ENCODE measurements around the gene AFF1. TPM values are rescaled to one million over a fixed set of nuclear protein-coding genes. Genes with fewer than 3 reads are reported as not detected.
"Not testable (repeated sequence)": the region's sequence is repeated elsewhere in the genome, so short reads cannot be mapped to it uniquely, and the experiment has no call there.

AFF1 gene
- total RNA-seq, 1 experiment from 2014 or later, result 52.8 TPM

GRCh38 chr4:87036713-87037112, 101.9 kb downstream of the AFF1 start:
- TF ChIP-seq EZH2 (IDR thresholded peaks at IDR 0.05; ENCODE audit: low read depth) (no peak), CTCF (conservative IDR thresholded peaks at IDR 0.05) (no peak)
- H3K9me3 ChIP-seq (ENCODE audit: insufficient read depth, low read depth), result no peaks in the 10 kb centered on the region
- POLR2A ChIA-PET (ENCODE audit: unreplicated experiment), result no interaction called here
- H3K4me2 ChIP-seq, result no peak overlapping the region
- H3K4me1 ChIP-seq (replicated peaks; ENCODE audit: insufficient read depth), result no peaks in the 10 kb centered on the region
- no peak overlapping the region for H2AFZ ChIP-seq
- intact Hi-C loops (cut with micrococcal nuclease; ENCODE audit: unreplicated experiment), result no loop called here
- H4K20me1 ChIP-seq (ENCODE audit: insufficient read depth), result no peaks in the 10 kb centered on the region
- no peak overlapping the region for H3K4me3 ChIP-seq
- no peaks in the 10 kb centered on the region for H3K27me3 ChIP-seq (ENCODE audit: insufficient read depth, low read depth)
- CTCF ChIA-PET, result no interaction called here
- no TSS peak for BruUV-seq (replicated peaks)
- H3F3A ChIP-seq (ENCODE audit: insufficient read depth, low read depth), result no peaks in the 10 kb centered on the region
- no peak overlapping the region for H3K27ac ChIP-seq
- no peak for DNase-seq
- no peaks in the 10 kb centered on the region for H3K36me3 ChIP-seq (ENCODE audit: low read depth)
- no peaks in the 10 kb centered on the region for H3K9me2 ChIP-seq (ENCODE audit: insufficient read depth)
- 0 out of 2 replicates have a peak, but pooled peaks cover 8% of the 10 kb centered on the region for H3K79me2 ChIP-seq (ENCODE audit: low read depth)

- POLR2A ChIA-PET (ENCODE audit: unreplicated experiment); DNase-seq; H3K27ac ChIP-seq; H3K9me2 ChIP-seq (ENCODE audit: insufficient read depth); H3K9me3 ChIP-seq (ENCODE audit: insufficient read depth, low read depth); intact Hi-C loops (cut with micrococcal nuclease; ENCODE audit: unreplicated experiment); H3F3A ChIP-seq (ENCODE audit: insufficient read depth, low read depth); H4K20me1 ChIP-seq (ENCODE audit: insufficient read depth); CTCF ChIA-PET; H3K4me3 ChIP-seq; BruUV-seq (replicated peaks); H3K4me1 ChIP-seq (replicated peaks; ENCODE audit: insufficient read depth); H3K27me3 ChIP-seq (ENCODE audit: insufficient read depth, low read depth); H3K36me3 ChIP-seq (ENCODE audit: low read depth); H2AFZ ChIP-seq; H3K4me2 ChIP-seq; H3K79me2 ChIP-seq (ENCODE audit: low read depth): not testable (repeated sequence)
These were observed 102.4 kb downstream of the AFF1 start for GRCh38 chr4:87037171-87037570.

GRCh38 chr4:87037671-87038334, 103.0 kb downstream of the AFF1 start:
- Histone ChIP-seq H3K4me3 (no peak overlapping the region), H3K79me2 (ENCODE audit: low read depth) (0 out of 2 replicates have a peak, but pooled peaks cover 8% of the 10 kb centered on the region), H3K27ac (no peak overlapping the region), H3F3A (ENCODE audit: insufficient read depth, low read depth) (no peaks in the 10 kb centered on the region), H4K20me1 (ENCODE audit: insufficient read depth) (no peaks in the 10 kb centered on the region), H3K27me3 (ENCODE audit: insufficient read depth, low read depth) (no peaks in the 10 kb centered on the region), H3K9me3 (ENCODE audit: insufficient read depth, low read depth) (no peaks in the 10 kb centered on the region), H3K9me2 (ENCODE audit: insufficient read depth) (no peaks in the 10 kb centered on the region), H2AFZ (no peak overlapping the region), H3K4me1 (replicated peaks; ENCODE audit: insufficient read depth) (no peaks in the 10 kb centered on the region), H3K4me2 (no peak overlapping the region), H3K36me3 (ENCODE audit: low read depth) (no peaks in the 10 kb centered on the region)
- CTCF ChIA-PET, result no interaction called here
- DNase-seq, result no peak
- no TSS peak for BruUV-seq (replicated peaks)
- POLR2A ChIA-PET (ENCODE audit: unreplicated experiment), result no interaction called here
- intact Hi-C loops (cut with micrococcal nuclease; ENCODE audit: unreplicated experiment), result no loop called here
- TF ChIP-seq CTCF (conservative IDR thresholded peaks at IDR 0.05) (no peak), EZH2 (IDR thresholded peaks at IDR 0.05; ENCODE audit: low read depth) (no peak)
